ENCODE measurements around the gene MPDU1.

MPDU1 gene

DNA sequence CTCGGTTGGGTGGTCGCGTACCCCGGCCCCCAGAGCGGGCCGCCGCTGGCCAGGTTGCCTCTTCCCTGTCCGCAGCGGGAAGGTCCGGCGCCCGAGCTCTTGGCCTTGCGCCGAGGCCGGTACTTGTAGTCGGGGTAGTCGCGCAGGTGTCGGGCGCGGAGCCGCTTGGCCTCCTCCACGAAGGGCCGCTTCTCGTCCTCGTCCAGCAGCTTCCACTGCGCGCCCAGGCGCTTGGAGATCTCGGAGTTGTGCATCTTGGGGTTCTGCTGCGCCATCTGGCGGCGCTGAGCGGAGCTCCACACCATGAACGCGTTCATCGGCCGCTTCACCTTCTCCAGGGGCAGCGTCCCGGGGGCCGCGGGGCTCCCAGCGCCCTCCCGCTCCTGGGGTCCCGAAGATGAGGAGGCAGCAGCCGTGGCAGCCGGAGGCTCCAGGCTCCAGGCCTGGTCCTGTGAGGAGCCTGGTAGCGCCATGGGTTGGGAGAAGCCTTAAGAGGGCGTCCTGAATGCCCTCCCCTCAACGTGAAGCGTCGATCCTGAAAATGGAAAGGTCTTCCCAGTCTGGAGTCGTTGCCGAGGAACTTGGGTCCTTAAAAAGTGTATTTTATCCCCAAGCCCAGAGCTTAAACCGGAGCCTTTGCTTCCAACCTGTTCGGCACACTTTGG is 5.7 kb downstream of the MPDU1 start:
- no peak for ATAC-seq (ENCODE audit: insufficient read depth, low read depth)
- peaks cover 16% of the 10 kb centered on the region for H3K4me1 ChIP-seq (ENCODE audit: insufficient read depth, low read length)
- H3K4me2 ChIP-seq (ENCODE audit: insufficient read depth, low read length) = no peak overlapping the region
- 0 out of 2 replicates have a peak, but pooled peaks cover 3% of the 10 kb centered on the region for H4K20me1 ChIP-seq (ENCODE audit: insufficient read depth, low read length)
- no peak overlapping the region for H3K4me3 ChIP-seq (ENCODE audit: low read depth in 1 of 2, low read length in 2 of 2)
- H2AFZ ChIP-seq (ENCODE audit: low read depth, low read length) = no peak overlapping the region
- peaks cover 23% of the 10 kb centered on the region for H3K79me2 ChIP-seq (ENCODE audit: insufficient read depth, low read length)
- DNase-seq = no peak
- TF ChIP-seq, protein P1, sequence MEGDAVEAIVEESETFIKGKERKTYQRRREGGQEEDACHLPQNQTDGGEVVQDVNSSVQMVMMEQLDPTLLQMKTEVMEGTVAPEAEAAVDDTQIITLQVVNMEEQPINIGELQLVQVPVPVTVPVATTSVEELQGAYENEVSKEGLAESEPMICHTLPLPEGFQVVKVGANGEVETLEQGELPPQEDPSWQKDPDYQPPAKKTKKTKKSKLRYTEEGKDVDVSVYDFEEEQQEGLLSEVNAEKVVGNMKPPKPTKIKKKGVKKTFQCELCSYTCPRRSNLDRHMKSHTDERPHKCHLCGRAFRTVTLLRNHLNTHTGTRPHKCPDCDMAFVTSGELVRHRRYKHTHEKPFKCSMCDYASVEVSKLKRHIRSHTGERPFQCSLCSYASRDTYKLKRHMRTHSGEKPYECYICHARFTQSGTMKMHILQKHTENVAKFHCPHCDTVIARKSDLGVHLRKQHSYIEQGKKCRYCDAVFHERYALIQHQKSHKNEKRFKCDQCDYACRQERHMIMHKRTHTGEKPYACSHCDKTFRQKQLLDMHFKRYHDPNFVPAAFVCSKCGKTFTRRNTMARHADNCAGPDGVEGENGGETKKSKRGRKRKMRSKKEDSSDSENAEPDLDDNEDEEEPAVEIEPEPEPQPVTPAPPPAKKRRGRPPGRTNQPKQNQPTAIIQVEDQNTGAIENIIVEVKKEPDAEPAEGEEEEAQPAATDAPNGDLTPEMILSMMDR (IDR thresholded peaks at IDR 0.05; ENCODE audit: borderline replicate concordance, extremely low read depth, low read length, poor library complexity, severe bottlenecking) = no peak
- TF ChIP-seq EZH2 (IDR thresholded peaks at IDR 0.05; ENCODE audit: borderline replicate concordance, low read depth, low read length, severe bottlenecking) = no peak
- peaks cover 86% of the 10 kb centered on the region for H3K36me3 ChIP-seq (ENCODE audit: insufficient read depth, low read length)
- H3K27ac ChIP-seq (ENCODE audit: low read length) = no peak overlapping the region
- no peaks in the 10 kb centered on the region for H3K9me3 ChIP-seq (ENCODE audit: insufficient read depth, low read length, severe bottlenecking)
- no peak overlapping the region for H3K9ac ChIP-seq (ENCODE audit: low read depth, low read length)
- no peaks in the 10 kb centered on the region for H3K27me3 ChIP-seq (ENCODE audit: insufficient read depth, low read length, poor library complexity)

DNA sequence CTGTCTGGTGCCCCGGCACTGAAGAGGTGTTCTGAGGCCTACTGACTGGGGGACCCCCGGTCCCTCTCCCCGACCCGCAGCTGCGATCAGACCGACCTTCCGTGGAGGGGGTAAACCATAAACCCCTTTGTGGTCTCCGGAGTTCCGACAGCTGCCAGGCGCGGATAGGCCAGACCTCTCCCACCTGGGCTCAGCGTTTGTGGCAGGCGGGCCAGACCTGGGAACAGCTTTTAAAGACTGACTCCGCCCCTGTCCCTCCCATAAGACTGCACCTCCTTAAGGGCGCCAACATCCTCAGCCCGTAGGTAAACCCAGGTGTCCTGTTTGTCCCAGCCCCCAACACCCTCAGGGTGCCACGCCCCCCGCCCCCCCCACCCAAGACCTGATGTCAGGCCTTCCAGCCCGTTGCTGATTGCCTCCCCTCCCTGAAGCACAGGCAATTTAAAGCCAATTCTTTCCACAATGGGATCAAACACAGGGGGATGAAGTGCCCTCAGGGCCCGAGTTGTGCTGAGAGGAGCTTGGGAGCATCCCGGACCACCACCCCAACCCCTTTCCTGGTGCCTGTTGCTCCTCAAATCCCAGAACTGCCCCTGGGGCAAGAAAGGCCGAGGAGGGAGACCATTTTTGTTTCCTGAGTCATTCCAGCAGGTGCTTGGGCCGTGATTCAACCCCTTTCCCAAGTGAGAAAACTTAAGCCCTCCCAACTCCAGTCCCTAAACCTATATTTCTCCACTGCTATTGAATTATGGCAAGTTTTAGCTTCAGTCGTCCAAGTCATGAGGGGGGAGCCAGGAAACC is 6.4 kb downstream of the MPDU1 start, which contains the start of gene SOX15:
SOX15 (minus strand) TSS at position 204 of the 801 bp plus-strand sequence. CDS start 418 bp downstream, outside the sequence.
- Histone ChIP-seq H3K27ac (ENCODE audit: low read length) (no peak within 1 kb of the TSS), H3K9me3 (ENCODE audit: insufficient read depth, low read length, severe bottlenecking) (no peaks in the 10 kb centered on the region), H3K4me1 (ENCODE audit: insufficient read depth, low read length) (peaks cover 8% of the 10 kb centered on the region), H3K27me3 (ENCODE audit: insufficient read depth, low read length, poor library complexity) (no peaks in the 10 kb centered on the region), H3K36me3 (ENCODE audit: insufficient read depth, low read length) (peaks cover 92% of the 10 kb centered on the region), H4K20me1 (ENCODE audit: insufficient read depth, low read length) (0 out of 2 replicates have a peak, but pooled peaks cover 3% of the 10 kb centered on the region), H3K9ac (ENCODE audit: low read depth, low read length) (no peak within 1 kb of the TSS), H3K4me2 (ENCODE audit: insufficient read depth, low read length) (no peak within 1 kb of the TSS), H2AFZ (ENCODE audit: low read depth, low read length) (no peak within 1 kb of the TSS), H3K79me2 (ENCODE audit: insufficient read depth, low read length) (peaks cover 16% of the 10 kb centered on the region), H3K4me3 (ENCODE audit: low read depth in 1 of 2, low read length in 2 of 2) (no peak within 1 kb of the TSS)
- DNase-seq (no peak), ATAC-seq (ENCODE audit: insufficient read depth, low read depth) (no peak)
- TF ChIP-seq EZH2 (IDR thresholded peaks at IDR 0.05; ENCODE audit: borderline replicate concordance, low read depth, low read length, severe bottlenecking) = no peak
- TF ChIP-seq, protein P1 (IDR thresholded peaks at IDR 0.05; ENCODE audit: borderline replicate concordance, extremely low read depth, low read length, poor library complexity, severe bottlenecking) = no peak

DNA sequence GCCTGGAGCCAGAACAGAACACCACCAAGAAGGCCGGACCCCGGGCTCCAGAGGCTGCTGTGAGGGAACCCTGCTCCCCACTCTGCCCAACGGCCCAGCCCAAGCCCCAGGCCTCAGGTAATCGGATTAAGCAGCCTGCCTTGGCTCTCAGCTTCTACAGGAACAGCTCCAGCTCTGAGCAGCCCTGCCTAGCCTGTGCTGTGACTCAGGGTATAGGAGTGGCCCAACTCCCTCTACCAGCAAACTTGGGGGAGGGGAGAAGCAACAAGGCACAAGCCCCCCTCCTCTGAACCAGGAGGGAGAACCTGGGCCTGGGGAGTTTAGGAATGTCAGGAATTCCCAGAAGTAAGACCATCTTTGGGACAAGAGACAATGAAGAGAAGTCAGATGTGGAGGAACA is 7.1 kb downstream of the MPDU1 start:
- H3K27me3 ChIP-seq (ENCODE audit: insufficient read depth, low read length, poor library complexity) = no peaks in the 10 kb centered on the region
- peaks cover 95% of the 10 kb centered on the region for H3K36me3 ChIP-seq (ENCODE audit: insufficient read depth, low read length)
- DNase-seq = no peak
- 0 out of 2 replicates have a peak, but pooled peaks cover 3% of the 10 kb centered on the region for H4K20me1 ChIP-seq (ENCODE audit: insufficient read depth, low read length)
- 0 out of 3 replicates have a peak, but pooled peaks have one; percentile 20 for ATAC-seq (ENCODE audit: insufficient read depth, low read depth)
- TF ChIP-seq, protein P1 (IDR thresholded peaks at IDR 0.05; ENCODE audit: borderline replicate concordance, extremely low read depth, low read length, poor library complexity, severe bottlenecking) = no peak
- no peak for TF ChIP-seq EZH2 (IDR thresholded peaks at IDR 0.05; ENCODE audit: borderline replicate concordance, low read depth, low read length, severe bottlenecking)
- H2AFZ ChIP-seq (ENCODE audit: low read depth, low read length) = no peak overlapping the region
- peaks cover 9% of the 10 kb centered on the region for H3K79me2 ChIP-seq (ENCODE audit: insufficient read depth, low read length)
- no peak overlapping the region for H3K9ac ChIP-seq (ENCODE audit: low read depth, low read length)
- peaks cover 2% of the 10 kb centered on the region for H3K4me1 ChIP-seq (ENCODE audit: insufficient read depth, low read length)
- no peaks in the 10 kb centered on the region for H3K9me3 ChIP-seq (ENCODE audit: insufficient read depth, low read length, severe bottlenecking)
- no peak overlapping the region for H3K4me2 ChIP-seq (ENCODE audit: insufficient read depth, low read length)
- no peak overlapping the region for H3K4me3 ChIP-seq (ENCODE audit: low read depth in 1 of 2, low read length in 2 of 2)
- H3K27ac ChIP-seq (ENCODE audit: low read length) = no peak overlapping the region

Measured in DND-41 (cell line).